ENCODE measurements around the gene POU2F3. TPM values are rescaled to one million over a fixed set of nuclear protein-coding genes. Genes with fewer than 3 reads are reported as not detected.

POU2F3 gene
- total RNA-seq, 1 experiment from 2014 or later: not detected

- H3K9me3 Mint-ChIP-seq (ENCODE audit: unreplicated experiment): no peaks in the 10 kb centered on the region
- H3K4me1 Mint-ChIP-seq (ENCODE audit: low read depth, unreplicated experiment): peaks cover 19% of the 10 kb centered on the region
- Histone ChIP-seq H3K36me3 (ENCODE audit: control insufficient read depth, insufficient read depth, low read length) (no peaks in the 10 kb centered on the region), H3K9me3 (no peaks in the 10 kb centered on the region), H3K27me3 (replicated peaks; ENCODE audit: control insufficient read depth, insufficient read depth, low read length) (no peaks in the 10 kb centered on the region), H3K4me3 (ENCODE audit: low read depth, low read length) (no peak overlapping the region), H3K4me1 (peaks cover 22% of the 10 kb centered on the region)
- H3K4me3 Mint-ChIP-seq (ENCODE audit: unreplicated experiment): no peak overlapping the region
- TF ChIP-seq CTCF (IDR thresholded peaks at IDR 0.05; ENCODE audit: insufficient read depth in 1 of 2, low read depth in 1 of 2, low read length in 1 of 2, severe bottlenecking in 1 of 2, unreplicated experiment in 1 of 2): no peak
- CTCF ChIA-PET: no interaction called here
- POLR2A ChIA-PET: no interaction called here
- BruUV-seq (replicated peaks): no TSS peak
- H3K36me3 Mint-ChIP-seq (ENCODE audit: insufficient read depth, unreplicated experiment): no peaks in the 10 kb centered on the region
- no peaks in the 10 kb centered on the region for H3K27me3 Mint-ChIP-seq (ENCODE audit: insufficient read depth, unreplicated experiment)
- H3K27ac Mint-ChIP-seq (ENCODE audit: unreplicated experiment): no peak overlapping the region
- intact Hi-C loops (cut with micrococcal nuclease; ENCODE audit: unreplicated experiment): no loop called here
- no peak for DNase-seq
These were observed 32.4 kb upstream of the POU2F3 start for GRCh38 chr11:120207512-120207911.

- Histone ChIP-seq H3K36me3 (ENCODE audit: control insufficient read depth, insufficient read depth, low read length) (no peaks in the 10 kb centered on the region), H3K4me3 (ENCODE audit: low read depth, low read length) (no peak overlapping the region), H3K27me3 (replicated peaks; ENCODE audit: control insufficient read depth, insufficient read depth, low read length) (no peaks in the 10 kb centered on the region), H3K4me1 (peaks cover 27% of the 10 kb centered on the region), H3K9me3 (no peaks in the 10 kb centered on the region)
- Mint-ChIP-seq H3K4me1 (ENCODE audit: low read depth, unreplicated experiment) (peaks cover 24% of the 10 kb centered on the region), H3K36me3 (ENCODE audit: insufficient read depth, unreplicated experiment) (no peaks in the 10 kb centered on the region), H3K4me3 (ENCODE audit: unreplicated experiment) (no peak overlapping the region), H3K9me3 (ENCODE audit: unreplicated experiment) (no peaks in the 10 kb centered on the region), H3K27ac (ENCODE audit: unreplicated experiment) (no peak overlapping the region), H3K27me3 (ENCODE audit: insufficient read depth, unreplicated experiment) (no peaks in the 10 kb centered on the region)
- no peak for TF ChIP-seq CTCF (IDR thresholded peaks at IDR 0.05; ENCODE audit: insufficient read depth in 1 of 2, low read depth in 1 of 2, low read length in 1 of 2, severe bottlenecking in 1 of 2, unreplicated experiment in 1 of 2)
- ChIA-PET POLR2A (no interaction called here), CTCF (interaction anchor here (0.9 to 1.3 kb wide), 2 partner anchors 39 to 95 kb away, joined by 3 read pairs; no protein-coding TSS in a partner anchor)
- no TSS peak for BruUV-seq (replicated peaks)
- no peak for DNase-seq
- intact Hi-C loops (cut with micrococcal nuclease; ENCODE audit: unreplicated experiment): no loop called here
These were observed 31.9 kb upstream of the POU2F3 start for GRCh38 chr11:120208001-120208441.

GRCh38 chr11:120208777-120209176, 31.2 kb upstream of the POU2F3 start:
- no peaks in the 10 kb centered on the region for H3K9me3 Mint-ChIP-seq (ENCODE audit: unreplicated experiment)
- H3K27me3 ChIP-seq (replicated peaks; ENCODE audit: control insufficient read depth, insufficient read depth, low read length): no peaks in the 10 kb centered on the region
- H3K27ac Mint-ChIP-seq (ENCODE audit: unreplicated experiment): no peak overlapping the region
- peaks cover 30% of the 10 kb centered on the region for H3K4me1 ChIP-seq
- 0 out of 2 replicates have a peak, but pooled peaks cover under 1% of the 10 kb centered on the region for H3K36me3 ChIP-seq (ENCODE audit: control insufficient read depth, insufficient read depth, low read length)
- H3K4me3 Mint-ChIP-seq (ENCODE audit: unreplicated experiment): peak overlapping the region; percentile 0
- ChIA-PET CTCF (interaction anchor here (0.9 to 1.3 kb wide), 2 partner anchors 40 to 94 kb away, joined by 3 read pairs; no protein-coding TSS in a partner anchor), POLR2A (no interaction called here)
- TF ChIP-seq CTCF (IDR thresholded peaks at IDR 0.05; ENCODE audit: insufficient read depth in 1 of 2, low read depth in 1 of 2, low read length in 1 of 2, severe bottlenecking in 1 of 2, unreplicated experiment in 1 of 2): no peak
- DNase-seq: no peak
- H3K4me3 ChIP-seq (ENCODE audit: low read depth, low read length): no peak overlapping the region
- no TSS peak for BruUV-seq (replicated peaks)
- no peaks in the 10 kb centered on the region for H3K36me3 Mint-ChIP-seq (ENCODE audit: insufficient read depth, unreplicated experiment)
- no peaks in the 10 kb centered on the region for H3K27me3 Mint-ChIP-seq (ENCODE audit: insufficient read depth, unreplicated experiment)
- no peaks in the 10 kb centered on the region for H3K9me3 ChIP-seq
- intact Hi-C loops (cut with micrococcal nuclease; ENCODE audit: unreplicated experiment): no loop called here
- H3K4me1 Mint-ChIP-seq (ENCODE audit: low read depth, unreplicated experiment): peaks cover 25% of the 10 kb centered on the region
